LHCN-M2 (cell line): ENCODE data around the gene PPAN. TPM values are rescaled to one million over a fixed set of nuclear protein-coding genes. Genes with fewer than 3 reads are reported as not detected.

Experiments
- DNase-seq: peaks from one replicate; pipeline ENCODE4 v3.0.0-alpha.2; 2012; ENCODE audit warnings: low read depth
- total RNA-seq: library from RNA; depleted of rRNA; stranded (reverse); fragments of >200 nt; gene quantifications from 2 replicates; pipeline ENCODE4 v1.2.3, GENCODE V29; 2014; rRNA removed

The PPAN gene
- total RNA-seq, 1 experiment from 2014 or later, result 37.8 TPM

GRCh38 chr19:10138879-10139795 is 33.0 kb downstream of the PPAN start:
- no peak for DNase-seq

GRCh38 chr19:10139952-10140351 is 33.8 kb downstream of the PPAN start:
- no peak for DNase-seq

GRCh38 chr19:10141479-10141878 is 35.3 kb downstream of the PPAN start:
- no peak for DNase-seq

- no peak for DNase-seq
These were observed 35.8 kb downstream of the PPAN start for GRCh38 chr19:10141973-10142372.

GRCh38 chr19:10142701-10143375 is 36.7 kb downstream of the PPAN start:
- no peak for DNase-seq

- no peak for DNase-seq
These were observed 37.5 kb downstream of the PPAN start for GRCh38 chr19:10143681-10144080.

- no peak for DNase-seq
These were observed 38.2 kb downstream of the PPAN start for GRCh38 chr19:10144361-10144760.

- DNase-seq, result no peak
These were observed 38.9 kb downstream of the PPAN start for GRCh38 chr19:10145031-10145430.

GRCh38 chr19:10146142-10146541 is 40.0 kb downstream of the PPAN start:
- no peak for DNase-seq

GRCh38 chr19:10149427-10149826 is 43.3 kb downstream of the PPAN start:
- DNase-seq, result no peak

GRCh38 chr19:10151521-10151920 is 45.4 kb downstream of the PPAN start:
- no peak for DNase-seq

GRCh38 chr19:10152100-10152499 is 45.9 kb downstream of the PPAN start:
- DNase-seq, result no peak

GRCh38 chr19:10155839-10156238 is 49.7 kb downstream of the PPAN start:
- peak; percentile 36 for DNase-seq

- no peak for DNase-seq
These were observed 51.9 kb downstream of the PPAN start for GRCh38 chr19:10158071-10158470.

- DNase-seq, result no peak
These were observed 52.3 kb downstream of the PPAN start for GRCh38 chr19:10158485-10158884.

- DNase-seq, result no peak
These were observed 53.4 kb downstream of the PPAN start for GRCh38 chr19:10159610-10160009.

Other genes with a start within 250 kb of the PPAN start
- gene OLFM2, start 169.8 kb upstream of the PPAN start, total RNA-seq, result 0.06 TPM in 1 of 2 replicates, not detected in the other
- gene COL5A3, start 95.9 kb upstream of the PPAN start, total RNA-seq, result 0.58 and 0.80 TPM in 2 replicates
- not detected in 2 replicates for gene RDH8, start 92.9 kb upstream of the PPAN start, total RNA-seq
- 29.0 and 29.5 TPM in 2 replicates for gene SHFL, start 20.0 kb upstream of the PPAN start, total RNA-seq
- 0.06 and 0.19 TPM in 2 replicates for gene ANGPTL6, start 3.7 kb upstream of the PPAN start, total RNA-seq
- 2.8 and 3.5 TPM in 2 replicates for gene P2RY11, start 5.3 kb downstream of the PPAN start, total RNA-seq
- gene EIF3G, start 13.5 kb downstream of the PPAN start, total RNA-seq, result 269 and 297 TPM in 2 replicates
- gene DNMT1, start 88.6 kb downstream of the PPAN start, total RNA-seq, result 125 and 192 TPM in 2 replicates
- gene S1PR2, start 125.0 kb downstream of the PPAN start, total RNA-seq, result 1.4 and 1.8 TPM in 2 replicates
- 98.5 and 101 TPM in 2 replicates for gene MRPL4, start 145.9 kb downstream of the PPAN start, total RNA-seq
- gene ICAM1, start 164.8 kb downstream of the PPAN start, total RNA-seq, result 1.7 and 2.2 TPM in 2 replicates
- not detected in 2 replicates for gene ICAM4, start 180.6 kb downstream of the PPAN start, total RNA-seq
- gene ICAM5, start 183.6 kb downstream of the PPAN start, total RNA-seq, result 4.0 and 8.0 TPM in 2 replicates
- 1.9 and 3.4 TPM in 2 replicates for gene ZGLP1, start 203.5 kb downstream of the PPAN start, total RNA-seq
- gene FDX2, start 209.7 kb downstream of the PPAN start, total RNA-seq, result 61.0 and 64.5 TPM in 2 replicates
- 26.8 and 37.4 TPM in 2 replicates for gene RAVER1, start 227.2 kb downstream of the PPAN start, total RNA-seq
- gene ICAM3, start 233.3 kb downstream of the PPAN start, total RNA-seq, result 6.7 and 9.0 TPM in 2 replicates